DMS153 (cell line): ENCODE measurements around the gene ADCY4.
A peak's percentile ranks its signal among the peaks of the same experiment; 100 is the strongest.

Experiments
- DNase-seq: peaks from one replicate; lab custom pipeline; 2025; lab: John Stamatoyannopoulos, UW

Gene ADCY4

DNA sequence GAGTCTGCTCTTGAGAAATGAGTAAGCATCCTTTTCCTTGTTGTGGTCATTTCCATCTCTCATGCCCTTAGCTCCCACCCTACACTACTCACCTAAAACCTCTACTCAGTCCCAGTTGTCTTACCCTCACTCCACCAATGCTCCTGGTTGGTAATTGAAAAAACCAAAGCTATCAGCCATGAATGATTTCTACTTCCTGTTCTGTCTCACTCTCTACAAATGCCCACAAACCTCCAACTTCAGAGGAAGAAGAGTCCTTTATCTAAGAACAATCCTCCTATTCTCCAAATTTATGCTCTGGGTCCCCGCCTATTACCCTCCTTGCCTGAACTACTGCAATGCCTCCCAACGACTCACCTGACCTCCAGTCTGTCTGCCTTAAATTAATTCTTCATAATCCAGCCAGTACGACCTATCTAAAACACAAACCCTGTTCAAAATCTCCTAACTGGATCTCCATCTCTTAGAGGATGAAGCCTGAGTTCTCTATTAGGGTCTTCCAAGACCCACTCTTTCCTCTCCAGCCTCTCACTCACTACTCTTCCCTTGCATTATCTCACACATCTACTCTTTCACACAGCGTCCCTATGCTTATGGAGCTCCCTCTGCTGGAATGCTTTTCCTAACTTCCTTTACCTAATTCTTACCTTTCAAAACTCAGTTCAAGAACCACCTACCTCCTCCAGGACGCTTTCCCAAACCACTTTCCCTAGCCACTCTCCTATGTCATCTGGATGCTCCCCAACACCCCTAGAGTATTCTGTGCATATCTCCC lies 37.5 kb downstream of the ADCY4 start:
- no peak for DNase-seq

DNA sequence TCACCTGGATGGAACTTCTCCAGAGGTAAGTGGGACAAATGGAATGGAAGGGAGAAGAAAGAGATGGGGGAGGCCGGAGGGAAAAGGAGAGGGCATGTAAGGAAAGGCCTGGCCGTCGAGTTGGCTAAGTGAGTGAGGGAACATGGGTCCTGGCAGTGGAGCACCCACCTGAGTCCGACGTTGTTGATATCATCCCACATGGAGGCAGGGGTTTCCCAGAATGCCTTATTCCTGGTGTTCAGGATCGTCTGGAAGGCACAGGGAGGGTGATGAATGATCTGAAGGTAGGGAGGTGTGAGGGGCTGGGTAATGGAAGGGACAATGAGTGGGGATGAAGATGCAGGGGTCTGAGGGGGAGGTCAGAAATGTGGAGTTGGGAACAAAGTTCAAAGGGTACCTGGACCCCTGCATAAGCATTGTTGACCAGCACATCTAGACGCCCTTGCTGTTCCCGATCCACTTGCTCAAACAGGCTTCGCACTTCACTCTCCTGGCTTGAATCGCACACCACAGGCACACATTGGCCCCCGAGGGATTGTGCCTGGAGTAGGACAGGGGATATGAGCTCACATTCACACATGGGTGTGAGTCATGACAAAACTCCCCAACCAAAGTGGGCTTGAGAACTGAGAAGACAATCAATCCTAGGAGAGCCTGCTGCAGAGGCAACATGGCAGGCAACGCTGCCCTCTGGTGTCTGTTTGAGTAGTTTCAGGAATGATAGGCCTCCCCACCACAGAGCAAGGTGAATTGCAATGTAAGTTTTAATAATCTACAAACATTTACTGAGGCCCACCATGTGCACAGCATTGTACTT lies 38.3 kb downstream of the ADCY4 start:
- DNase-seq, result peak; percentile 28

DNA sequence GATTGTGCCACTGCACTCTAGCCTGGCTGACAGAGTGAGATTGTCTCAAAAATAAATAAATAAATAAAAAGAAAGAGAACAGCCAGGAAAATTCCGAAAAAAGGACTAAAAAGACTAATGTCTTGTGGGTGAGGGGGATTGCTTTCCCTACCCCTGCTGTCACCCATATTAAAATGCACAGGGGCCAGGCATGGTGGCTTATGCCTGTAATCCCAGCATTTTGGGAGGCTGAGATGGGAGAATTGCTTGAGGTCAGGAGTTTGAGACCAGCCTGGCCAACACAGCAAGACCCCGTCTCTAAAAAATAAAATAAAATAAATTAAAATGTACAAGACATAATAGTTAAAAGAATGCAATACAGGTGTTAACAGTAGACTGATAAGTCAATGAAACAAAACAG lies 41.3 kb downstream of the ADCY4 start:
- no peak for DNase-seq

DNA sequence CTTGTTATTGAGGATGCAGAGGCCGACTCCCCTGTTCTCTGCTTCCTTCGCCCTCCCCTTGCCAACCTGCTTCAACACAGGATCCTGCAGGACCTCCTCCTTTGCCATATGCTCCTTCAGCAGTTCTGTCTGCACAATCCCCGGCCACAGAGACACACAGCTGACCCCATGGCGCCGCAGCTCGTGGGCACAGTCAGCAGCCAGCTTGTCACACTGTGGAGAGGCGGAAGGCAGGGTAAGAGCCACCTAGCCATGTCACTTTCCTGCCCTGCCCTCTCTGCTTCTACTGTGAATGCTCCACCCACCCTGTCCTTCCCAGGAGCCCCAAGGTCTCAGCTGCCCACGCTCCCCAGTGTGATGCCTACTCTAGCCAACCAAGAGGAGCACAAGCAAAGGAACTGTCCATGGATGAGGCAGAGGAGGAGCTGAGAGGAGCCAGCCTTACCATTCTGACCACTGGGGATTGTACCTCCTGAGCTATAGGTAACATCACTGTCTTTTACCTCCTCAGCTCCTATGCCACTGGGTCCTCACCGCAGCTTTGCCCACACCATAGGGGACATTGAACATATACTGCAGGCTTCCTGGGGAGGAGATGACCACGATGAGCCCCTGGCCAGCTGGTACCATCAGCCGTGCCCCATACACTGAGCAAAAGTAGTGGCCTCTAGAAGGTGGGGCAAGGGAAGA lies 42.6 kb downstream of the ADCY4 start:
- no peak for DNase-seq

DNA sequence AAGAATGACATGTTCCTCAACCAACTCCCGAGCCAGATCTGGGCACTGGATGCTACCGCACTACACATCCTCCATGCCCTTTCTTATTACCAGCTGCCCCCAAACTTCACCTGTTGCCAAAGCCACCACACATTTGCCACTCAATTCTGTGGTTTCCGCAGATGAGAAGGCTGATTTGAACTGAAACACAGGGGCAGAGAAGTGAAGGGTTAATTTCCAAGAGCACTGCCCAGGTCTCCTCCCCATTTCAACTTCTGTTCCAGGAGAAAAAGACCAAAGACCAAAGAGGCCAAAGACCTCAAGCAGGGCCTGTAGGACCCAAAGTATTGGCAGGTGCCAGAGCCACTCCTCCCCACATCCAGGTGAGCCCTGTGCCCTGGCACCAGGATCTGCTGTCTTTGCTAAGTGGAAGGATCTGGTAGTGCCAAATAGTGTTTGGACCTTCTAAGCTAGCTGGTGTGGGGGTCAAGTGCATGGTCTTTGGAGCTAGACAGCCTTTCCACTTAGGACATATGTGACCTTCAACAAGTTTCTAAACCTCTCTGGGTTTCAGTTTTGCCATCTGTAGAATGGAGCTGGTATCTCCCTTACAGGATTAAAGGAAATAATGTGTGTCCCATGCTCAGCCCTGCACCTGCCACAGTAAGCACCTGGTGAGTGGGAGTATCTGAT lies 43.3 kb downstream of the ADCY4 start:
- no peak for DNase-seq

DNA sequence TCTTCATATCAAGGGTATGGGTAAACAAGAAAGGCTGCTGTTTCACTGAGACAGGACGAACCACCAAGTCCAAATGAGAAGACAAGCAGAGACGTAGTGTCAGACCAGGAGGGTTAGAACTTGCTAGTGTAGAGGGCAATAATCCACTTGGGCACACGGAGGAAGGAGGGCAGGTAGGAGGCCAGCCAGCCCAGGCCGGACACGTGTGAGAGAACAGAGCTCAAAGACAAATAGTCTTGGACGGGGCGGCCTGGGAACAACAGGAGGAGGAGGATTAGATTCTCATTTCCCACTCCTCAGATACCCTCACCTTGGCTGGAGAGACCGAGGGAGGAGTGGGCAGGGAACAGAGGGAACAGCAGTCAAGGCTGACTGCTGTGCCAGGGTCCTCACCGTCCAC lies 44.1 kb downstream of the ADCY4 start:
- no peak for DNase-seq

DNA sequence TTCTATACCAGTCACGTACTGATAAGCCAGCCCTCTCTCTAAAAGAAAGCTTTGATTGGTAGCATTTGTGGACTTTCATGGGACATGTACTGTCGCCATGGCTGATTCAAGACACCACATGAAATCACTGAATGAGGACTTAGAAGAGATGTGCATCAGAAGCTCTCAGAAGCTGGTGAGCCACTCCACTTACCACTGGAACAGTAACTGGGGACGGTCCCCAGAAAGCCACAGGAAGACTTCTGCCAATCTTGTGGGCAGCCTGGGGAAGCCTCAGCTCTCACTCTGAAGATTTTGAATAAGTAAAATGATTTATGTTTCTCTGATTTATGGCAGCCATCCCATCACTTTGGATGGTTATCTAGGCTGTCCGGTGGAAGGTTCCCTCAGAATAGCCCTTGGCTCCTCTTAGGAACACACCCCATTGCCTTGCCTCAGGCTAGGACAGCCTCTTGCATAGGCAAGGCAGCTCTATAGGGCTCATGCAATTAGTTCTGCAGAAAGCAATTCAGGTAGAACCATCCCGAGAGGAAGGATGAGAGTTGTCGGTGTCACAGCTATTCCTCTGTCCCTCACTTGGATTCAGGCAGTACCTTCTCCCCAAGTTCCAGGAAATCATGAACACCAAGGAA lies 45.1 kb downstream of the ADCY4 start:
- DNase-seq, result no peak

DNA sequence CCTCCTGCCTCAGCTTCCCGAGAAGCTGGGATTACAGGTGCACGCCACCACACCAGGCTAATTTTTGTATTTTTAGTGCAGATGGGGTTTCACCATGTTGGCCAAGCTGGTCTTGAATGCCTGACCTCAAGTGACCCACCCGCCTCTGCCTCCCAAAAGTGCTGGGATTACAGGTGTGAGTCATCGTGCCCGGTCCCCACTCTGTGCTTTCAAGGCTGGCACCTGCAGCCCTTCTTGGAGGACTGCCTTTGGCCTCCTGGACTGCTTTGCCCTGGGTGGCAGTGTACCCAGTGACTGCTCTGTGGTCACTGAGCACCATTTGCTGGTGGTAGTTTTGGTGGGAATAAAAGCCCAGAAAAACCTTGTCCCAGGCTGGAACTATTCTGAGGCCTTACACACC lies 47.9 kb downstream of the ADCY4 start:
- no peak for DNase-seq

DNA sequence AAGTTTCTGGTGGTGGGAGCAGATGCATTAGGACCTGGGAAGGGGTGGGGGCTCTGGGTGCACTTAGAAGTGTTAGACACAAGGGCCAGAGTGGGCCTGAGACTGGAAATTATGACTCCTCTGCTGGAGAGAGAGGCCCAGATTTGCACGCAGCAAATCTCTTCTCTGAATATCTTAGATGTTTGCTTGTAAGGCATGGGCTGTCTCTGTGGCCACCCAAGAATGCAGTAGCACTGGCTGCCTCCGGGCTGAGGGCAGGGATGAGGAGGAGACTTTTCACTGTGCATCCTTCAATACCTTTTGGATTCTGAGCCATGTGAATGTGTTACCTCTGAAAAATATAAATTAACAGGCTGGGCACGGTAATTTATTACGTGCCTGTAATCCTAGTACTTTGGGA lies 49.5 kb downstream of the ADCY4 start:
- DNase-seq, result no peak

DNA sequence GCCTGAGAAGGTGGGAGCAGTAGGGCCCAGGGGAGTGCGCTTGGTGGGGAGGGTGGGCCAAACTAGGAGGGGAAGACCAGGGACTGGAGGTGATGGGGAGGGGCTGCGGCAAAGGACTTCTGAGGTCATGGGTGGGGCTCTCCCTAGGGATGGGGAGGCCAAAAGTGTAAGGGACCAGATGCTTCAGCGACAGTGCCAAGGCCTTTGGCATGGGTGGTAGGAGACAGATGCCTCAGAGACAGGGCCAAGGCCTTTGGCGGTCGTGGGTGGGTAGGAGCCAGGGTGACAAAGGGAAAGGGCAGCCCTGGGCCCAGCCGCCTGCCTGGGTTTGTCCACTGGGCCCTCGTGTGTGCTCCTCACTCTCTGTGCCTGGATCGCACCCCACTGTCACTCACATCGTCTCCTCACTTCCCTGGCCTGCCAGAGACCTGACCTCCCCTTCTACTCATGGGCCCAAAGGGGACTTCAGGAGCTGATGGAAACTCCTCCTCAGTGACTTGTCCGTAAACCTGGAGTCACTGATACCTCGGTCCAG lies 50.3 kb downstream of the ADCY4 start:
- DNase-seq, result no peak

DNA sequence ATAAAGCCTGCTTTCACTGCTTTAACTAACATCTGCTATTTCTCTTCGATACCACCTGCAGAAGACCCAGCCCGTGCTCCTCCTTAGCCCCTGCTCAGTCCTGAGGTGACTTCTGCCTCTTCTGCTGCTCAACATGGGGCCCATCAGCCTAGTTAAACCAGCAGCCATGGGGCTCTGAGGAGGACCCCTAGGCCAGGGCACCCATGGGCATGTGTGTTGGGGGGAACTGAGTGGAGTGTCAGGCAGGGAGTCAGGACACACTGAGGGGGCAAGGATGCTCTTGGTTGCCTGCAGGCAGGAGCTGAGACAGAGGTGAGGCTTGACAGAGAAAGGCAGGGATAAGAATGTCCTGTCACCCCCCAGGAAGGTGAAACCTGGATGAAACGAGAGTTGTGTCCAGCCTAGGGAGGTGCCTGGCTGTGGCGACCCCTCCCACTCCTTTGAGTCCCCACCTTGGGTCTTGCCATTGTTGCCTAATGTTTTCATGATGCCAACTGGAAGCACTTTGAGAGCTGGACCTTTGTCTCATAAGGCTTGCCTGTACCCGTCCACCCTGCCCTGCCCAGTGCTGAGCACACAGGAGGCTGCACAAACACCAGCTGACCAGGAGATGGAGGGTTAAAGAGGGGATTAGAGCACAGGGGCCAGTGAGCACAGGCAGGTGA lies 50.9 kb downstream of the ADCY4 start:
- DNase-seq, result no peak

DNA sequence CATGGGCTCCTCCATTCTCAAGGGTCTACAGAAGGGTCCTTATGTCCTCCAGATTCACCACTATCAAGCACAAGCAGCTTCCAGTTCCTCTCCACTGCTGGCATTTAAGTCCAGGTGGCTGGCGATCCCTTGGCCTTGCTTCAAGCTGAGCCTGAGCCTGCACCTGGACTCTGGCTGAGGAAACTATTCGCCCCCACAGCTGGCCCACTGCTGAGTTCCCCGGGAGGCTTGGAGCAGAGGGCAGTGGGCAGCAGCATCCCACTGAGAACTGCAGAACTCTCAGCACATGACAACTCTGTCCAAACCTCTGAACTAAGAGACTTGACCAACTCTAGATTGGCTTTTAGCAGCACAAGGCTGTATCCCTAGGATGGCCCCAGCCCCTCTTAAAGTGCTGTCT lies 52.1 kb downstream of the ADCY4 start:
- no peak for DNase-seq

DNA sequence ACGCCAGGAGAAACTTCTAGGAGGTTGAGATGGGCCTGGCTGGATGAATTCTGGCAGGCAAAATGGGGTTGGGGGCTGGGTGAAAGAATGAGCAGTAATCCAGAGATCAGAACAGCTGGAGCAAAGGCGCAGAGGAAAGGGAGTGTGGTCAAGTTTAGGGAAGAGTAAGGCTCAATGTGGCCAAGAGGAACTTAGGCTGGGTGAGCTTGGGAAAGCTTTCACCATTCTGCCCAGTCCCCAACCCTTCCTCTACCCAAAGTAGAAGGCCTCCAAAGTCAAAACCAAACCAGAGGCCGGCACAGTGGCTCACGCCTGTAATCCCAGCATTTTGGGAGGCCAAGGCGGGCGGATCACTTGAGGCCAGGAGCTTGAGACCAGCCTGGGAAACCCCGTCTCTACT lies 53.2 kb downstream of the ADCY4 start:
- DNase-seq, result no peak

DNA sequence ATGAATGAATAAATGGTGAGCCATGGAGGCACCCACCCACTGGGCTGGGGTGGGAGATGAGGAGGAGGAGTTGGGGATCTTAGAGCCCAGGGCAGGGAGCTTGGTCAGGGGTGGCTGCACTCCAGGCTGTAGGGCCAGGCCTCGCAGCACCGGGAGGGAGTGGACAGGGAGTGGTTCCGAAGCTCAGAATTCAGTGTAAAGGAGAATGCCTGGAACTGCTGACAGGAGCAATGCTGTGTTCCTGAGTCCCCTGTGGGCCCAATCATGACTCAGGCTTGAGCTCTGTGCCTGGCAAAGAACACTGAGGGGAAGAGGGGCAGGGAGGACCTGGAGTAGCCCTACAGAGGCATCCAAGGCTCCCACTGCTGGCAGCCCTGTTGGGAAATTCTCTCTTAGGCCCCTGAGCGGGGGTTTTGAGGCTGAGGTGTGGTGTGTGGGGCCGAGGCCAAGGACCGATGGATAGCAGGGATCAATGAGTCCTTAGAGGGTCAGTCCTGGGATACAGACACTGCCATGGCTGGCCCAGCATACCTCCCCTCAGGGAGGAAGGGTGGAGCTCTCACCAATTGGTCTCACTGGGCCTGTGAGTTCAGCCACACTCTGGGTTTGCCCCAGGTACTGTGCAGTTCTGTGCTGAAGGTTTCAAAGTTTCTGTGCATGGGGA lies 53.9 kb downstream of the ADCY4 start:
- DNase-seq, result no peak

DNA sequence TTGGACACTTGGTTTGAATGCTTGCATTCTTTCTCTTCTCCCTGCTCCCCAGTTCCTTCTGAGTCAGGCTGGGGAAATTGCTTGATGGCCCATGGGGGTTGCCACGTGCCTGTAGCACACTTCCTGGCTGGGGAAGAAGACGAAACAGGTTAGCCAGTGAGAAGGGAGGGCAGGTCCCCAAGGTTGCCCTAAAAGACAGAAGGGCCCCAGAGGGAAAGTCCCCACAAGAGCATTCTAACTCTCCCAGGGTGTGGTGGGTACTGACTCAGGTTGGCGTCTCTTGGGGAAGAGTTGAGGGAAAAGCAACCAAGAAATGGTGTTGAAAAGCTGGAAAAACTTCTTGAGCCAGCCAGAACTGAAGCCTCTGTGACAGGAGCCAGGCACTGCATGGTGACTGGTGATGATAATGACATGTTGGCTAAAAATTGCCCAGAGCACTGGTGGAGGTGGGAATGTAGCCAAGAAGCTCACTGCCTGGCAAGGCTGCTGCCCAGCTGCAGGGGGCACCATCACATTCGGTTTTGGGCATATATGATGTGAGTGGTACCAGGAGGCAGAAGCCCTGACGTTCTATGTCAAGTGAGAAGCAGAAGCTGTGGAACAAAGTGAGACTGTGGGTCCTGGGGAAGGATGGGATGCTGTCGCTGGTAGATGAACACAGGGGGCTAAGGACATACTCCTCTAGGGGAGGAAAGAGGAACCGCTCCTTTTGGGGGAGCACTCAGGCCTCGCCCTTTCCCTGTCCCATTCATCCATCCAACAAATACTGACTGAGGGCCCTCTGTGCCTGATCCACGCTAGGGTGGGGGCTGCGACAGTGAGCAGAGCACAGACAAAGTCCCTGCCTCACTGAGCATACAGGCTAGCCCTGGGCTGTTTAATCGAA lies 55.3 kb downstream of the ADCY4 start:
- no peak for DNase-seq

DNA sequence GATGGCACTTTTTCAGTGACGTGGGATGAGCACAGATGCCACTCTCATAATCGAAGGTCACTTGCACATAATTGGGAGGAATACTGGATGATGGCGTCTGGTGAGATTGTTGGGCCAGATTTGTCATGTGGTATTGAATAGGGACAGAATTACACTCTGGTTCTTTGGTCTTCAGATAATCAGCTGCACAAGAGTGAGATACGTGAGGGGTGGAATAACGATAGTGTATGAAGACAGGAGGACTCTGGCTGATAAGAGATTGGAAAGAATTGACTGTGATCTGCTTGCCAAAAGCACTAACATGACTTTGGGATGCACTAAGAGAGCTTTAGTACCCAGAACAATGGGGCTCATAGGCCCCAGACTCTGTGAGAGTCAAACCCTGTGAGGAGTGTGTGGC lies 56.4 kb downstream of the ADCY4 start:
- DNase-seq, result no peak

DNA sequence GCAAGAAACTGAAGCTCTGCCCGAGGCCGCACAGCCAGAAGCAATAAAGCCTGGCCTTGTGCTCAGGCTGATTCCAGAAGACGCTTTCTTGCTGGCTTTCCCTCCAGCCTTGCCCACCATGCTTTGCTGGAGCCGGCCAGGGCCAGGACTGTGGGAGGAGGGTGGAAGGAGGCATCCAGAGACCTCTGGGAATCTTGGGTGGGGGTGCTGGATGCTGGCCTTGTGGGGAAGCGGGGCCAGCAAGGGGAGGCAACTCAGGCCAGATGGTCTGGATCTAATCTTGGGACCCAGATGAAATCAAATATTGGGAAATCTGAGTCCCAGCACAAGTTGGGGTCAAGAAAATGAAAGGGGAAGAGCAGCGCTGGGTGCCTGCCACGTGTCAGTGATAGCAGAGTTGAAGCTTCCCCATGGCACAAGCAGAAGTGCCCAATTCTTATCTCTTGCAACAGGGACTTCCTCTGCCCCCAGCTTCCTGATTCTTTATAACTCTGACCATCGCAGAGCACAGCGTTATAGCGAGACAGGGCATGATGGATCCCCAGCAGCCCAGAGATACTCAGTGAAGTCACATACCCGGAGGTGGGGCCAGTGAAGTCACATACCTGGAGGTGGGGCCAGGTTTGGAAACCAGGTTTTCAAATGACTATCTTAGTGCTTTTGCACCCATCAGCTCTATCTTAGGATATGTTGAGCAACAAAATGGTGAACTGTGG lies 57.1 kb downstream of the ADCY4 start:
- DNase-seq, result no peak

DNA sequence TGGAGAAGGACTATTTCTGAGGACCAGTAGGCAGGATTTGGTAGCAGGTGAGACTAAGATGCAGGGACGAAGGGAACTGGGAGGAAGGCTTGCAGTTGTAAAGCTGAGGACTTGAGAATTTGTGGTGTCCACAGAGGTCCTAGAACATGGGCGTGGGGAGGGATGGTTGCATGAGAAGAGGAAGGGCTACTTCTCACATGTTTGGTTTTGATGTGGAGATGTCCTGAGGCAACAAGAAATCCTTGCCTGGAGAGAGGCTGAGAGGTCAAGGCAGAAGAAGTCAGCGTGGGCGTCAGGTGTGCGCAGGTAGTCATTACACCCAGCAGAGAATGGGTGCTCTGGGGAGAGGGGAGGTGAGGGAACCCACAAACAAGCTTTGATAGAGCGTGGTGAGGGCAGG lies 57.8 kb downstream of the ADCY4 start:
- DNase-seq, result no peak

DNA sequence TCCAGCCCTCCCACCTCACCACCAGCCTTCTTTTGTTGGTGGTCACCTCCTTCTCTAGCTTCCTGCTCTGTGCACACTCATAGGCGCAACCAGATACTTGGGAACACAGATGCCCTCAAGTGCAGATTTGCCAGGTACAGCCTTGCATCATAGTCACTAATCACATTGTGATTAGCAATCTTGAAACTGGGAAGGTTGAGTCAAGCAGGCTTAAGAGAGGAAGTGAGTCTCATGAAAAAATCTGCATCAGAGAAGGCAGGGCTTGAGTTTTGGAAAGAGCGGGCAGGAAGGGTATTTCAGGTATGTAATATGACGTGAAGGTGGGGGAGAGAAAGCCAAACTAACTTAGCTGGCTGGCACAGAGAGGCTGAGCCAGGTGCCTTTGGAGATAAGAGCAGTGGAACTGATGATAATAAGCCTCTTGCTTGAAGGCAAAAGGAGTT lies 60.7 kb downstream of the ADCY4 start:
- no peak for DNase-seq
